Retina (tissue), 1 donor: ENCODE measurements around the gene TREM1.
"Not testable (repeated sequence)": the region's sequence is repeated elsewhere in the genome, so short reads cannot be mapped to it uniquely, and the experiment has no call there.

Experiments used
- DNase-seq: peaks from one replicate; pipeline ENCODE4 v3.0.0-alpha.2; 2016

TREM1 gene

DNA sequence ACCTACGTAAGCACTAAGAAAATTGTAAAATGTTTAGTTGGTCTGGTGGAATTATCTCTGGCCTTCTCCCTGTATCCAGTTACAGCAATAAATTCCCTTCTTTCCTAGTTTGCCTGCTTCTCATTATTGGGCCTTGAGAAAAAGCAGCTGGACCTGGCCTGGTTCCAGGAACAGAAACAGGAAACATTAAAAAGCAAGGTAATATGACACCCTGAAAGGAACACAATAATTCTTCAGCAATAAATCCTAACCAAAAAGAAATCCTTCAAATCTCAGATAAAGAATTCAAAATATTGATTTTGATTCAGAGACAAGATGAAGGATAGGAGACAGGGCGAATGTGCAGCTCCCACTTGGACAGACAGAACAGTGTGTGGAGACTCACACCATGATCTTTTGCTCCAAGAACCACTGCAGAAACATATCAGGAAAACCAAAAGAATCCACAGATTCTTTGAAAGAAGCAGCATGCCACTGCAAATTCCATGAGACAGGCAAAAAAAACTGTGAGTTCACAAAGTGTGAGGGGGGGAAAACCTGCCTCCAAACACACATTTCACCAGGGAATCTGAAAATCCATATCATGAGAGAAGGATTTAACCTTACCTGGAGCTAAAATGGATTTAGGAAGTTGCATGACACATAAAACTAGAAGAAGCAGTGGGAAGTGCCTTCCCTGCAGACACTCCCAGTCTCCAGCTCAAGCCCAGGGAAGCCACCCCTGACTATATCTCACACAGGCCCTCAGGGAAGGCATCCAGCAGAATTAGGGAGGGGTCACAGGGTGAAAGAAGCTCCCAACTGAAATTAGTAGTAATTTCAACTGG, 28.9 kb downstream of the TREM1 start:
- DNase-seq, result no peak

- no peak for DNase-seq
Measured at GRCh38 chr6:41256383-41256782, 30.1 kb downstream of the TREM1 start.

- no peak for DNase-seq
Measured at GRCh38 chr6:41255638-41256246, 30.7 kb downstream of the TREM1 start.

GRCh38 chr6:41255110-41255509, 31.4 kb downstream of the TREM1 start:
- DNase-seq, result no peak

GRCh38 chr6:41252401-41253169, 33.9 kb downstream of the TREM1 start:
- DNase-seq, result no peak

DNA sequence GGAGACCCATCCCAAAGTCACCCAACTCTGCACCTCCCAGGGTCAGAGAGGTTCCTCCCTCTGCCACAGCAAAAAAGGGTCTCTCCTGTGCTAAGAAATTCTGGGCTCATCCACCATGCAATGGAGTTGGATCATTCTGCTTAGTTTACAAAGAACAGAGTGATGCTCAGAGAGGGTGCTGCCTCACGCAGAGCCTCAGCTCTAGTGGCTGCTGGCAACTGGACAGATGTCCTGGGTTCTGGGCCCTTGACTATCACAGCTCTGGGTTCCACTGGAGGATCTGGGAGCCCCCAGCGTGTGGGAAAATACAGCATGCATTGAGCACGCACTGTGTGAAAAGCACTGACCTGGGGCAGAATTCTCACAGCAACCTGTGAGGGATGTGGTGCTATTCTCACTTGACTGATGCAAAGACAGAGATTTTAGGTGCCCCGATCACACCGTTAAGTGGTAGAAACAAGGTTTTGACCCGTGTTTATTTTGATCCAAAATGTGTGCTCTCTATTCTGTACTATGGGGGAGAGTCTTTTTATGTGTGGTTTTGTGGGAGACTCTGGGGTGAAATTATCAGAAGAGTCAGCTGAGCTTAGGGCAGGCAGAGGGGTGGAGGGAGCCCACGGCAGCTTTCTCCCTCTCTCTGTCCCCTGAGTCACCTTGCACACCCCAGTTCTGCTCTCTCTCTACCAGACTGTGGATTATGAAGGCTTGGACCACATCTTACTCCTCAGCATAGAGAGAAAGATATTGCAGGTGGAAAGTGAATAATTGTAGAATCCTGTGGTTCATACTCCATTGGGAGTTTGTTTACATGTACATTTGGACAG, 38.4 kb downstream of the TREM1 start:
- no peak for DNase-seq

DNA sequence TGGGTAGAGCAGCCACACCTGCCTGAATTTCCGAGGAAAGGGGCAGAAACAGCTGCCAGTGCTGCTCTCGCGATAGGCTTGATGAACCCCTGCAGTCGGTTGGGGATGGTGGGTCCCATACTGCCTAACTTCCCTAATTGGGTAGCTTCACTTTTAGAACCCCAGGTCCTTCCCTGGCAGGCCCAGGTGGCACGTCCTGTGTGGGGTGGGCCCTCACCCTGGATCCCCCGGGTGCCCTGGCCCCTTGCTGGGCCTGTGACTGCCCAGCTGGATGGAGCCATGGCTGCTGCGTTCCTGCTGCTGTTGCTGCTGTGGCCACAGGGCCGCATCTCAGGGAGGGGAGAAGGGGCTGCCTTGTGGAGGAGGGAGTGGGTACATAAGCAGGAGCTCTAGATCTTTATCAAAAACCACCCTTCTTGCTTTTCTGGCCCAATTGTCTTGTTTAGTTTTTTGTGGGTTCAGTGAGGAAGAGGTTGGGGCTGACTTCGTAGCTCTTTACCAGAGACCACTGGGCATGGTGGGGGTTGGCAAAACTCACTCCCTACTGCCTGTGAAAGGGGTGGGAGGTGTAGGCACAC, 39.1 kb downstream of the TREM1 start:
- no peak for DNase-seq

- DNase-seq, result not testable (repeated sequence)
Measured at GRCh38 chr6:41246529-41246928, 40.0 kb downstream of the TREM1 start.

DNA sequence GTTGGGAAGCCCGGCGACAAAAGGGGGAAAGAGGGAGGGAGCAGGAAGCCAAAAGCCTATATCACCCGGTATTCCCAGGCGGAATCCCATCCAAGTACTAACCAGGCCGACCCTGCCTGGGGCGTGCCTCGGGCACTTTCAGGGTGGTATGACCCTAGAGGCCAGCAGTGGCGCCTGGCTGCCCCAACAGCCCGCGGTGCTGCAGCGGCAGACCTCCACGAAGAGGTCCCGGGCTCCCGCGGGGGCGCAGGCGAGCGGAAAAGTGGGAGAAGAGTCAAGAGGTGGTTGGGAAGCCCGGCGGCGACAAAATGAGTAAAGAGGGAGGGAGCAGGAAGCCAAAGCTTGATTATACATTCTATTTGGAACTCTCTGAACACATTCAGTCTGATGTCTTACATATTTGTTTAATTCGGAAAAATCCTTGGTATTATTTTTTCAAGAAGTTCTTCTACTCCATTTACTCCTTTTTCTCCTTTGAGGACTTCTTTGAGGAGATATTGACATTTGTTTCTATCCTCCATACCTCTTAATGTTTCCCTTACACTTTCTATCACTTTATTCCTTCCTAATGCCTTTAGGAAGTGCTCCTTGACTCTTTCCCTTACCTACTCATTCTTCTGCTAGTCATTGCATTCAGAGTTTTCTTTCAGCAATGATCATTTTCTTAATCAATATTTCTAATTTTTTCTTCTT, 46.9 kb downstream of the TREM1 start:
- DNase-seq, result peak; percentile 39

- no peak for DNase-seq
Measured at GRCh38 chr6:41237128-41237527, 49.4 kb downstream of the TREM1 start.

- DNase-seq, result no peak
Measured at GRCh38 chr6:41236276-41236675, 50.2 kb downstream of the TREM1 start.

DNA sequence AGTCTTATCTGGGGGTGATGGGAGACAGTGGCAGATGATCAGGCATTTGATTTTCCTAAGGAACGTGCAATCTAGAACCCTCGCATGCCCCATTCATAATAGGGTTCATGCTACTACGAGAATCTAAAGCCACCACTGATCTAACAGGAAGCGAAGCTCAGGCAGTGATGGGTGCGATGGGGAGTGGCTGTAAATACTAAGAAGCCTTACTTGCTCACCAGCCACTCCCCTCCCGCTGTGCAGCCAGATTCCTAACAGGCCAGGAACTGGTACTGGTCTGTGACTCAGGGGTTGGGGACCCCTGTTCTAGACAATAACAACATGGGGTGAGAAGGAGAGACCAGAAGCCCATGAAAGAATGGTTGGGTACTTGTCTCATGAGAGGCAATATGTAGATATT, 53.8 kb downstream of the TREM1 start:
- DNase-seq, result no peak

- DNase-seq, result no peak
Measured at GRCh38 chr6:41231246-41231645, 55.2 kb downstream of the TREM1 start.

- DNase-seq, result no peak
Measured at GRCh38 chr6:41229721-41230120, 56.8 kb downstream of the TREM1 start.

DNA sequence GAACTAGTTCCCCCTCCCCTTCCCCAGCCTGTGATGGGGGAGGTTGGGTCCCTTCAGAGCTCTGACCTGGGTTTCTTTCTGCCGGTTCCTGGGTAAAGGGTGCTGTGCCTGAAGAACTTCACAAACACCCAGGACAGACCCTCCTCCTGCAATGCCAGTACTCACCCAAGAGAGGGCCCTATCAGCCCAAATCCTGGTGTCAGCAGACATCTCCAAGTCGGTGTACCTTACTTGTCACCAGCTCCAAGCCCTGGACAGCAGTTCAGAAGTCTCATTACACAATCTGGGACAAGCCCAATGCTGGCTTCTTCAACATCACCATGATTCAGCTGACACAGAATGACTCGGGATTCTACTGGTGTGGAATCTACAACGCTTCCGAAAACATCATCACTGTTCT, 57.9 kb downstream of the TREM1 start:
- no peak for DNase-seq

GRCh38 chr6:41228096-41228495, 58.4 kb downstream of the TREM1 start, which contains the start of gene TREML4:
TREML4 (plus strand) TSS chr6:41228349; CDS start chr6:41228428, 79 bp downstream.
- no peak for DNase-seq

DNA sequence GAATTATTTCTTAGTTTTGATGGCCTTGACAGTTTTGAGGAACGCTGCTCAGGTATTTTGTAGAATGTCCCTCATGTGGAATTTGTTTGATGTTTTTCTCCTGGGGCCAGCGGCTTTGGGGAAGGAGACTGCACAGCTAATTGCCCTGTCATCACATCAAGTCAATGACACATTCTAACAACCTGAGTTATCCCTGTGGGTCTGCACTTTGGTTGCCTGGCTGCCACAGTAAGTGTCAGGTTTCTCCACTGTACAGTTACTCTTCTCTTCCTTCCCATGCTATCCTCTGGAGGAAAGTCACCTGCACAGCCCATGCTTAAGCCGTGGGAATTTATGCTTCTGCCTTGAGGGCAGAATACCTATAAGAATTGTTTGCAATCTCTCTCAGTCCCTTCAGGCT, 59.7 kb downstream of the TREM1 start:
- DNase-seq, result no peak

DNA sequence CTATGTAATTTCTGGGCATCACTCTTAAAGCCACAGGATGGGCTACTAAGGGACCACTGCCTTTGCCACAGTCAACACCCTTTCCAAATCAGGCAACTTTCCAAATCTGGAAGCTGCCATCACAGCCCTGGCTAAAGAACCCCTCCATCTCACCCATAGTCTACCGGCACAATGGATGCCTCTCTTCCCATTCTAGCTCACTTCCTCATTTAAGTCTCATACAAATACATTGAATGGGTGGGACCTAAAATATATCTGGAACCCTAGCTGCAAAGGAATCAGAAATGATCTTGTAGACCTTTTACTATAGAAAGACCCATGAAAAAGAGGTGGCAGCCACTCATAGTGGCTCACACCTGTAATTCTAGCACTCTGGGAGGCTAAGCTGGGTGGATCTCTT, 61.7 kb downstream of the TREM1 start:
- DNase-seq, result no peak
